MM.1S (cell line): ENCODE data around the gene MLC1.

Experiments
- DNase-seq: peaks from one replicate; pipeline ENCODE4 v3.0.0-alpha.2; 2015
- H2AFZ ChIP-seq: fragments of 300-600 bp; sonication (generic); 2 replicates; pipeline ENCODE4 v1.6.0; 2016; ENCODE audit warnings: antibody characterized with exemption, low read length
- H3F3A ChIP-seq: fragments of 300-600 bp; sonication (generic); 2 replicates; pipeline ENCODE4 v1.6.1; 2016; ENCODE audit warnings: mild to moderate bottlenecking, antibody characterized with exemption, low read length, moderate library complexity, mixed read lengths; ENCODE audit not compliant: insufficient read depth
- H3K27ac ChIP-seq: fragments of 300-600 bp; sonication (generic); 2 replicates; pipeline ENCODE4 v1.5.1; 2016; ENCODE audit warnings: mild to moderate bottlenecking, low read length
- H3K27me3 ChIP-seq: fragments of 300-600 bp; sonication (generic); replicated peaks from 2 replicates; pipeline ENCODE4 v1.6.0; 2016; ENCODE audit warnings: low read length; ENCODE audit not compliant: insufficient read depth
- H3K36me3 ChIP-seq: fragments of 300-600 bp; sonication (generic); replicated peaks from 2 replicates; pipeline ENCODE4 v1.6.1; 2016; ENCODE audit warnings: mild to moderate bottlenecking, low read length, mixed read lengths; ENCODE audit not compliant: insufficient read depth
- H3K4me1 ChIP-seq: fragments of 300-600 bp; sonication (generic); 2 replicates; pipeline ENCODE4 v1.6.1; 2016; ENCODE audit warnings: low read length, mixed read lengths
- H3K4me2 ChIP-seq: fragments of 300-600 bp; sonication (generic); 2 replicates; pipeline ENCODE4 v1.6.0; 2016; ENCODE audit warnings: low read depth, low read length
- H3K4me3 ChIP-seq: fragments of 300-600 bp; sonication (generic); 2 replicates; pipeline ENCODE4 v1.5.1; 2016; ENCODE audit warnings: low read length, mixed read lengths
- H3K79me2 ChIP-seq: fragments of 300-600 bp; sonication (generic); 2 replicates; pipeline ENCODE4 v1.6.1; 2016; ENCODE audit warnings: mixed run types, low read length, mixed read lengths
- H3K9ac ChIP-seq: fragments of 300-600 bp; sonication (generic); 2 replicates; pipeline ENCODE4 v1.6.1; 2016; ENCODE audit warnings: low read length, mixed read lengths
- H3K9me2 ChIP-seq: fragments of 300-600 bp; sonication (generic); replicated peaks from 2 replicates; pipeline ENCODE4 v1.6.1; 2016; ENCODE audit warnings: mild to moderate bottlenecking, low read length, mixed read lengths; ENCODE audit not compliant: insufficient read depth
- H3K9me3 ChIP-seq: fragments of 300-600 bp; sonication (generic); replicated peaks from 2 replicates; pipeline ENCODE4 v1.6.1; 2016; ENCODE audit warnings: mild to moderate bottlenecking, low read length, mixed read lengths; ENCODE audit not compliant: insufficient read depth
- H4K20me1 ChIP-seq: fragments of 300-600 bp; sonication (generic); 2 replicates; pipeline ENCODE4 v1.6.1; 2016; ENCODE audit warnings: mild to moderate bottlenecking, low read length, moderate library complexity, mixed read lengths; ENCODE audit not compliant: insufficient read depth
- EZH2 ChIP-seq: fragments of 300-600 bp; sonication (generic); optimal IDR thresholded peaks from 2 replicates; pipeline ENCODE3; 2017; ENCODE audit warnings: low read depth, mild to moderate bottlenecking, antibody characterized with exemption, low read length, mixed read lengths
- EZH2phosphoT487 ChIP-seq: fragments of 300-600 bp; sonication (generic); IDR thresholded peaks from 2 replicates; pipeline ENCODE4 v1.6.1; 2018; ENCODE audit warnings: antibody characterized with exemption, low read length
- TF ChIP-seq, protein P1 (sequence below): fragments of 300-600 bp; sonication (generic); IDR thresholded peaks from 2 replicates; pipeline ENCODE4 v1.5.1; 2016; ENCODE audit warnings: antibody characterized with exemption, low read length, mixed read lengths

The MLC1 gene

DNA sequence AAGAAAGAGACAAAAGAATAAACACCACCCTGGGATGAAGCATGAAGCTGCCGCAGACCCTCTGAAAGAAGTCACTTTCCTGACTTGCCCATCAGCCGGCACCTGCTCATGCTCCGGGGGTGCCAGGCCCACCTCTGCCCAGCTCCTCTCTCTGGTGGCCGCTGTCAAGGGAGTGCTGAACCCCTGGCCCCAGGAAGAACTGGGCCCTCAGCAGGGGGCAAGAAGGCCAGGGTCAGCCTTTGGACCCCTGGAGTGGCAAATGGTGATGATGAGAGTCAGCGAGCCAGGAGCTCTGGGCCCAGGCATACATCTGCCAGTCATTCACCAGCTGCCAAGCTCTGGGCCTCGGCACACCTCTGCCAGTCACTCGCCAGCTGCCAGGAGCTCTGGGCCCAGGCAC lies 44.5 kb downstream of the MLC1 start:
- DNase-seq = no peak
- Histone ChIP-seq H3K27ac (no peak overlapping the region), H3K4me3 (no peak overlapping the region), H3K4me2 (no peak overlapping the region), H3K9me3 (no peaks in the 10 kb centered on the region), H3K36me3 (no peaks in the 10 kb centered on the region), H3F3A (no peaks in the 10 kb centered on the region), H3K9me2 (no peaks in the 10 kb centered on the region), H2AFZ (no peak overlapping the region), H4K20me1 (no peaks in the 10 kb centered on the region), H3K27me3 (peaks cover 97% of the 10 kb centered on the region), H3K79me2 (no peaks in the 10 kb centered on the region), H3K9ac (no peak overlapping the region), H3K4me1 (no peaks in the 10 kb centered on the region)
- TF ChIP-seq EZH2 = no peak
- no peak for TF ChIP-seq EZH2phosphoT487
- TF ChIP-seq, protein P1, sequence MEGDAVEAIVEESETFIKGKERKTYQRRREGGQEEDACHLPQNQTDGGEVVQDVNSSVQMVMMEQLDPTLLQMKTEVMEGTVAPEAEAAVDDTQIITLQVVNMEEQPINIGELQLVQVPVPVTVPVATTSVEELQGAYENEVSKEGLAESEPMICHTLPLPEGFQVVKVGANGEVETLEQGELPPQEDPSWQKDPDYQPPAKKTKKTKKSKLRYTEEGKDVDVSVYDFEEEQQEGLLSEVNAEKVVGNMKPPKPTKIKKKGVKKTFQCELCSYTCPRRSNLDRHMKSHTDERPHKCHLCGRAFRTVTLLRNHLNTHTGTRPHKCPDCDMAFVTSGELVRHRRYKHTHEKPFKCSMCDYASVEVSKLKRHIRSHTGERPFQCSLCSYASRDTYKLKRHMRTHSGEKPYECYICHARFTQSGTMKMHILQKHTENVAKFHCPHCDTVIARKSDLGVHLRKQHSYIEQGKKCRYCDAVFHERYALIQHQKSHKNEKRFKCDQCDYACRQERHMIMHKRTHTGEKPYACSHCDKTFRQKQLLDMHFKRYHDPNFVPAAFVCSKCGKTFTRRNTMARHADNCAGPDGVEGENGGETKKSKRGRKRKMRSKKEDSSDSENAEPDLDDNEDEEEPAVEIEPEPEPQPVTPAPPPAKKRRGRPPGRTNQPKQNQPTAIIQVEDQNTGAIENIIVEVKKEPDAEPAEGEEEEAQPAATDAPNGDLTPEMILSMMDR = no peak

DNA sequence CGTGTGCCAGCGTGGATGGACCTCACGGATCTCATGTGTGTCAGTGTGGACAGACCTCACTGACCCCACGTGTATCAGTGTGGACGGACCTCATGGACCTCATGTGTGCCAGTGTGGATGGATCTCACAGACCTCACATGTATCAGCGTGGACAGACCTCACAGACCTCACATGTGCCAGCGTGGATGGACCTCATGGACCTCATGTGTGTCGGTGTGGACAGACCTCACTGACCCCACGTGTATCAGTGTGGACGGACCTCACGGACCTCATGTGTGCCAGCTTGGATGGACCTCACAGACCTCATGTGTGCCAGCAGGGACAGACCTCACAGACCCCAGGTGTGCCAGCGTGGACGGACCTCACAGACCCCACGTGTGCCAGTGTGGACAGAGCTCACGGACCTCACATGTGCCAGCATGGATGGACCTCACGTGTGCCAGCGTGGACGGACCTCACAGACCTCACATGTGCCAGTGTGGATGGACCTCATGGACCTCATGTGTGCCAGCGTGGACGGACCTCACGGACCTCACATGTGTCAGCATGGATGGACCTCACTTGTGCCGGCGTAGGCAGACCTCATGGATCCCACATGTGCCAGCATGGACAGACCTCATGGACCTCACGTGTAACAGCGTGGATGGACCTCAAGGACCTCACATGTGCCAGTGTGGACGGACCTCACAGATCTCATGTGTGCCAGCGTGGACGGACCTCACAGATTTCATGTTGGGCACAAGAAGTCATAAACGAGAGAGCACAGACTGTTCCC lies 45.4 kb downstream of the MLC1 start:
- no peak overlapping the region for H3K27ac ChIP-seq
- H3F3A ChIP-seq = no peaks in the 10 kb centered on the region
- H3K9ac ChIP-seq = no peak overlapping the region
- H3K4me3 ChIP-seq = no peak overlapping the region
- no peaks in the 10 kb centered on the region for H3K79me2 ChIP-seq
- H3K9me2 ChIP-seq = no peaks in the 10 kb centered on the region
- no peaks in the 10 kb centered on the region for H3K9me3 ChIP-seq
- H3K4me2 ChIP-seq = no peak overlapping the region
- H3K4me1 ChIP-seq = no peaks in the 10 kb centered on the region
- no peak for TF ChIP-seq EZH2phosphoT487
- no peak for TF ChIP-seq EZH2
- TF ChIP-seq, protein P1 = no peak
- no peak for DNase-seq
- H4K20me1 ChIP-seq = no peaks in the 10 kb centered on the region
- no peaks in the 10 kb centered on the region for H3K36me3 ChIP-seq
- no peak overlapping the region for H2AFZ ChIP-seq
- H3K27me3 ChIP-seq = peaks cover 98% of the 10 kb centered on the region

DNA sequence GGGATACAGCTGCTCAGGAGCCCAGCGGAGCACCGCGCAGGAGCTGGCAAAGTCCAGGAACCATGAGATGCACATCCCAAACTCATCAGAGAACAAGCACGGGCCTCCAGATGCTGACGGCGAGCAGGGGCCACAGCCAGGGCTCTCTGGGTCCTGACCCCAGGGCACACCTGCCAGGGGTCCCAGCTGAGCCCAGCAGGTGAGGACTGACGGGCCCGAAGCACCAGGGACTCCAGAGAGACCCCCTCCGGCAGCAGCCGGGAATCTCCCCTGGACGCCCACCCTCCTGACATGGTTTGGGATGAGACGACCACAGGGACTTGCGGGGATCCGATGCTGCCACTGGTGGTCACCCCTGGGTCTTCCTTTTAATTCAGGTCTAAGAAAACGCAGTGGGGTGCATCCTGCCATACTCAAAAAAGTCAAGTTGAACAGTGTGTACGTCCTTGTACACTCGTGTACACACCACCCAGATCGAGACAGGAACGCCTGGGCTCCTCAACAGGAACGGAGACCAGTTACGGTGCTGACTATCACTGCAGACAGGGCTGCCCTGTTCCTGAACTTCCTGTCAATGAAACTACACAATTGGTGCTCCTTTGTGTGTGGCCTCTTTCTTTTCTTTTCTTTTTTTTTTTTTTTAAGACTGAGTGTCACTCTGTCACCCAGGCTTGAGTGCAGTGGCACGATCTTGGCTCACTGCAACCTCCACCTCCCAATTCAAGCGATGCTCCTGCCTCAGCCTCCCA lies 49.1 kb downstream of the MLC1 start:
- no peaks in the 10 kb centered on the region for H3F3A ChIP-seq
- H3K9me2 ChIP-seq = no peaks in the 10 kb centered on the region
- H3K9me3 ChIP-seq = no peaks in the 10 kb centered on the region
- H4K20me1 ChIP-seq = no peaks in the 10 kb centered on the region
- TF ChIP-seq EZH2phosphoT487 (no peak), EZH2 (no peak)
- TF ChIP-seq, protein P1 = no peak
- no peaks in the 10 kb centered on the region for H3K36me3 ChIP-seq
- H3K4me1 ChIP-seq = no peaks in the 10 kb centered on the region
- H3K9ac ChIP-seq = no peak overlapping the region
- H3K27ac ChIP-seq = no peak overlapping the region
- no peaks in the 10 kb centered on the region for H3K79me2 ChIP-seq
- DNase-seq = no peak
- H3K27me3 ChIP-seq = peaks cover 95% of the 10 kb centered on the region
- H3K4me2 ChIP-seq = no peak overlapping the region
- no peak overlapping the region for H3K4me3 ChIP-seq
- no peak overlapping the region for H2AFZ ChIP-seq
